ENCODE results near the gene MYOCD.

MYOCD gene

DNA sequence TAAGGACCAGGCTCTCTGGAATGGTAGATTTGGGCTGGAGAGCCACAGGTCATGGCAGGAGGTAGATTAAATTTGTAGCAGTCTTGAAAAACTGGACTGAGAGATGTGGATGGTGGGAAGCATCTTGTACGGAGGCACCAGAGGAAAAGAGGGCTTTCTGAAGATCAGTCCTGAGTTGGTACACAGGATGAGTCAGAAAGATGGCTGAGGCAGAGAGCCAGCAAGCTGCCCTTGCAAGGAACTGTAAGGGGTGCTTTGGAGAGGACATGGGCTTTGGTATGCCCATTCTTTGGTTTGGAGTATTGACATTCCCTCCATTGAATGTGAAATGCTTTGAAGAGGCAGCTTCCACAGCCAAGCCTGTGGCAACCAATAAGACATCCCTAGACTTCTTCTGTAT lies 55.9 kb downstream of the MYOCD start:
- no peak for DNase-seq

DNA sequence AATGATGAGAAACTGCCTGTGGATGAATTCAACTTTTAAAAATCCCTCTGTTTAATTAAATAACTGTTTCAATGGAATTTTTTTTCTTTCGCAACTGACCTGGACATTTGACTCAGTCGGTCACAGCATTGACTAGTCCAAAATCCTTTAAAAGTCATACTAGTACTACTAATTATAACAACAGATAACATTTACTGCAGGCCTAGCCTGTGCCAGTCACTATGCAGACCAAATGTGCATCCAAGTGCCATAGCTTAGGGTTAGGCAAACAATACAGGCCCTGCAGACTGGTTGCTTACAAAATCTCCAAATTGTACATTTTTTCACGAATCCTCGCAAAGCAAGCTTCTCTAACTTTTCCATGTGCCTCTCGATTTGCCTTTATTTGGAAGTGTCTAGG lies 56.6 kb downstream of the MYOCD start:
- no peak for DNase-seq

DNA sequence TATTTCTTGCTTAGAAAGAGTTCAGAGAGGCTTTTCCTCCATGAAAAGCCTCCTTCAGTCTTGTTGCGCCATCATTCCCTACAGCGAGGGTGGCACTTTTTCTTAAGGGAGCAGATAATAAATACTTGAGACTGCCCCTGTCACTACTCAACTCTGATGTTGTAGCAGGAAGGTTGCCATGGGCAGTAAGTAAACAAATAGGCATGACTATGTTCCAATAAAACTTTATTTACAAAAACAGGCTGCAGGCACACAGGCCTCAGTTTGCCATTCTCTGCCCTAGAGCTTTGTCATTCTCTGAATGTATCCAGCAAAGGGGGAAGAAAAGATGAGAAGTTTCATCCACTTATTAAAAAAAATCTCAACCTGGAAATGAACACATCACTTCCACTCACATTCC lies 60.4 kb downstream of the MYOCD start:
- DNase-seq, result no peak

DNA sequence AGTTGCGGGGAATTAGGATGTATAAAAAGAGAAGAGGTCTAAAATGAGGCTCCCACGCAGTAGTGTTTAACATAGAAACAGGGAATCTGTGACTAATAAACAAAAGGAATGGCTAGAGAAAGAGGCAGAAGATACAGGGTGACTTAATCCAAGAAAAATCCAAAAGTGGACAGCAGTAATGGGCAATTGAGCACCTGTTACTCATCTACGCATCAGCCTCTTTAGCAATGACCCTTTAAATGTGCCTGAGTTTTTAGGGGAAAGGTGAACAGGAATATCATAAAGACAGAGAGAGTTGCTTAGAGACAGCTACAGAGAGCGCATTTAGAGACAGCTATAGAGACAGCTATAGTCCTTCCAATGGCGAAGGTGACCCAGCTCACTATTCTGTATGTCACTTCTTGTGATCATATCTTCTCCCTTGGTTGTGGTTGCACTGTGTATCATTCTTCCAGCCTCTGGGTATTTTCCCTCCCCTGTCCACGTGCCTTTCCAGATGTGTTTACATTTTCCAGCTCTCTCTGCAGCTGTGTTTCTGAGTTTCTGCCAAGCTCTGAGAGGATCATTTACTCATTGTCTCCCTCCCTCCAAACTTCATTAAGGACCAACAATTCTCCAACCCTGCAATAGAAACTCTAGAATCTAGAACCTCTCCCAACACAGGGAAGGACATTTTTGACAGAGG lies 61.5 kb downstream of the MYOCD start:
- DNase-seq, result no peak

DNA sequence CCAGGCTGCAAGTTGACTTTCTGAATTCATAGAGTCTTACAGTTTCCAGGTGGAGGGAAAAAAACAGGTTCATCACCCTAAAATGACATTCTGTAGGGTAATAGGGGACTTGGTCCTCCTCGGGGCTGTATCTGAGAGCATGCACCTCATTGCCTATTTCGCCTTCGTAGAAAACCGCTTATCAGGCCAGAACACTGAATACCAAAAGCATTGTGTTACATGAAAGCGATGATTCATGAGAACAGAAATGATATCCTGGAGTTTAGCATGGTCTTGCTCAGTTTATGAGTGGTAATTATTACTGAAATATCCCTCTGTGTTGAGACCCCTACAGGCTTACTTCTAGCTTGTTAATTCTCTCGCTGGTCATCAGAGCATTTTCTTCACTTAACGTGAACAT lies 62.2 kb downstream of the MYOCD start:
- no peak for DNase-seq

DNA sequence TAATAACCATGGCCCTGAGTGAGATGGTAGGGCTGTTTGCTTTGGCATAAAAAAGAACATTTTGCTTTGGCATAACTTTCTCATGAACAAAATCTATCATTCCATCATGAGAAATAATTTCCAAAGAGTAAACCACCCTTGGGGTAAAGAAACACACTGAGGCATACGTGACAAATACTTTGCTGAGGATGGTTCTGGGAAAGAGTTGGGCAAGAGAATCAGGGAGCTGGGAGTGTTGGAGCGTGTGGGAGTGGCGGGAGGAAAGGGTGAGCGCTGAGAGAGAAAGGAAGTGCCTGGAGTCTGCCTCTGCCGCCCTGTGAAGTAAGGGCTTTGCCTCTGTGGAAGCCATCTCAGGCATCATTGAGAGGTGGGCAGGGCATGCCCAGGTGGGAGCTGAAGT lies 63.4 kb downstream of the MYOCD start:
- no peak for DNase-seq

DNA sequence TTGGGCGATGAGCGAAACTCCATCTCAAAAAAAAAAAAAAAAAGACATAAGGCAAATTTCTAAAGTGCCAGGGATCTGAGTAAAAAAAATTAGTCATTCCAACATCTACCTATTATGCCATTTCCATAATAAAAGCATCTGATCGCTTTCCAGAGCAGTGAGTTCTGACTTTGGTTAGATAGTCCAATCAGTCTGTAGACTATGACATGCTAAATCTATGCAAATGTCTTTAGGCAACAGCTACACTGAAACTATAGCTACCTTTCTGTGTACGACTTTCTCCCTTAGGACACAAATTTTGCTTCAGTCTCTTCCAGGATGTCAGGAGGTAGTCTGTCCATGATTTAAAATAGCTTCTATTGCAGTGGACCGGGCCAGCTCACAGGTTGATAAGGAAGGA lies 64.7 kb downstream of the MYOCD start:
- DNase-seq, result no peak

DNA sequence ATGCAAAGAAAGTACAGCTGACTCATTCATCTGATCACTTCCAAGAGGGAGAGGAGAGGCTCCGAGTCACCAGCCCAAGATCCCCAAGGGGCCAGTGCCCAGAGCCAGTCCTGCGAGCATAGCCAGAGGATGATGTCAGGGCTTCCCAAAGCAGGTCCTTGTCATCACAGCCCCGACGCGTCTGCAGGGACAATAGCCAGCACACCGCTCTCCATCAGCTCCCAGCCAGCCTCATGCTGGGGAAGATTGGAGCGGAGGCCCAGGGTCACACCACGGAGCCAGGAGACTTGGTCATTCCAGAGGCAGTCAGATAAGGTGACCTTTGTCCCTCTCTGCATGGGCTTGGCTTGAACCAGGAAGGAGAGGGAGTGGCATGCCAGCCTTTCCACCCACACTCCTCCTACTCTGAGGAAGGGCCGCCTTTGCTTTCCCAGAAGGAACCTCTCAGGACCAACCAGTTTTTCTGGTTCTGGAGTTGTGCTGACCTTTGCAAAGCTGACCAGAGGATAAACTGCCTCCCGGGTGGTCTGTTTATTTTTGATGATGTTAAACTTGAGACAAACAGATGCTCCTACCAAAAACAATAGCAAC lies 65.3 kb downstream of the MYOCD start:
- DNase-seq, result no peak

DNA sequence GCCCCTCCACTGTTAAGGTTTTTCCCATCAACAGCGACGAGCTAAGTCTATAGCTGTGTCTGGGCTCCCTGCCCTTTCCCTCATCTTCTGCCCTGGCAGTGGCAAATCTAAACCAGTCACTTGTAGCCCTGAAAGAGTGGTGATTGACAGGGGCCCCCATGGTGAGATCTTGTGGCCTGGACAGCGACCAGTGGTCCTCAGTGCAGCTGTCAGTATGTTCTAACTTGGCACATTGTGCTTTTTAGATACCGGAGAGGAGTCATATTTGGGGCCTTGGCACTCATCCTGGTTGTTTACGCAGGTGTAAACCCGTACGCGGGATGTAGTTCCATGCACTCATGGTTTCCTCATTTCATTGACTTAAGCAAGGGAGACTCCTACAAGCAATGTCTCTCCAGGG lies 66.1 kb downstream of the MYOCD start:
- DNase-seq, result no peak

DNA sequence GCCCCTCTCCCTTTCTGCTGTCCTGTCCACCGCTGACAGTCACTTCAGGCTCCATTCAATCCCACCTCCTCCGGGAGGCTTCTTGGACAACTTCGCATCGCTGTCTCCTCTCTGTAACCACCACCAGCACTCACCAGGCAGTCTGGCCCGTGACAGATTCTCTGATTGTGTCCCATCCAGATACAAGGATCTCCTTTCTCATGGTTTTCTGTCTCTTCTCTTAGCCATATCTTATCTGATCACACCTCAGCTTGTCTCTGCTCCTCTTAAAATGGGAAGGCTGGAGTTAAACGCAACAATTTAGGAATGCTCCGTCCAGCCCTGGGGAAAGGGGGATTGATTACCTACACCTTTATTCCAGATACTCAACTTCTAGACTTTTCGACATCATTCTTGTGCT lies 66.7 kb downstream of the MYOCD start:
- DNase-seq, result no peak

DNA sequence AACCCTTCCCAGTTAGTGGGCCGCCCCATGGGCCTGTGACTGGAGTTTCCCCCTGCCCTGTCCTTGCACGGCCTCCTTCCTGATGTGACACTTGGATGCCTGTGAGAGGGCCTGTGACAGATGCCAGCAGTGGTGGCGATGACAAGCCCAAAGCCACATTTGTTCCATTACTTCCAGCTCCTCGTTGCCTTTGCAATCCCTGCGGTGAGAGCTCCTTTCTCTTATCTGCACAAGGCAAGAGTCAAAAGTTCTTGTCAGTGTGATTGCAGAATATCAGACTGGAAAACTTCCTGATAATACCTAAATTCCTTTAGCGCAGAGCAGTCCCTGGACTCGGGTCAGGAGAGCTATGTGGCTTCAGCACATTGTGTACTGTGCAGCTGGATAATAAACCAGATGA lies 69.2 kb downstream of the MYOCD start:
- no peak for DNase-seq

DNA sequence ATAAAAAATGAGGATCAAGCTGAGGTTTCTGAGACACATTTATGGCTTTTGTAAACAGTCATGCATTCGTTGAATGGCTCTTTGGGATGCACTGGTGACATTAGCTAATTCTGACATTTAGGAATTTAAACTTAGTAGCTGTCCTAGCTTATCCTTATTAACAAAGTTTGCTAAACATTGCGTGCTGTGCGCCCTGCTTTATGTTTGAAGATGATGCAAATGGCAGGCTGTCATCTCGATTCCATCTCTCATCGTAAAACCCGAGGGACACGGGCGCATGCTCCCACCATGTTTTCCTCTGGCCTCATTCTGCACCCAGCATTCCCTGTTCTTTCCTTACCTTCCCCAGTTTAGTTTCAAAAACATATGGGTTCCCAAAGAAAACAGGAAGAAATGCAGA lies 69.8 kb downstream of the MYOCD start:
- DNase-seq, result no peak

DNA sequence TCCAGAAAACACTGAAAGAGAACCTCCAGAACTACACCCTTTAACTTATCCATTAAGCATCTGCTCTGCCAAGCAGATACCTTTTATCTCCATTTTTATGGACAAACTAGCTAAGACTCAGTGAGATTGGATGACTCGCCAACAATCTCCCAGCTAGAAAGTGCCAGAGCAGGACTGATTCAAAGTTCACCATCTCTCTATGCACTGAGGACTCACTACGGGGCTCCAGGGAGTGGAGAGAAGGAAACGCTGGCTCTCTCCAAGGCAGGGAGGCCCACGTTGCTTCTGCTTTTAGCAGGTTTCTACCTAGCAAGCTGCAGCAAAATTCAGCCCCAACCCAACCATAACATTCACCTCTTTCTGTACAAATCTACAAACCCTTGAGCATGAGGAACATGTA lies 70.8 kb downstream of the MYOCD start:
- DNase-seq, result no peak

DNA sequence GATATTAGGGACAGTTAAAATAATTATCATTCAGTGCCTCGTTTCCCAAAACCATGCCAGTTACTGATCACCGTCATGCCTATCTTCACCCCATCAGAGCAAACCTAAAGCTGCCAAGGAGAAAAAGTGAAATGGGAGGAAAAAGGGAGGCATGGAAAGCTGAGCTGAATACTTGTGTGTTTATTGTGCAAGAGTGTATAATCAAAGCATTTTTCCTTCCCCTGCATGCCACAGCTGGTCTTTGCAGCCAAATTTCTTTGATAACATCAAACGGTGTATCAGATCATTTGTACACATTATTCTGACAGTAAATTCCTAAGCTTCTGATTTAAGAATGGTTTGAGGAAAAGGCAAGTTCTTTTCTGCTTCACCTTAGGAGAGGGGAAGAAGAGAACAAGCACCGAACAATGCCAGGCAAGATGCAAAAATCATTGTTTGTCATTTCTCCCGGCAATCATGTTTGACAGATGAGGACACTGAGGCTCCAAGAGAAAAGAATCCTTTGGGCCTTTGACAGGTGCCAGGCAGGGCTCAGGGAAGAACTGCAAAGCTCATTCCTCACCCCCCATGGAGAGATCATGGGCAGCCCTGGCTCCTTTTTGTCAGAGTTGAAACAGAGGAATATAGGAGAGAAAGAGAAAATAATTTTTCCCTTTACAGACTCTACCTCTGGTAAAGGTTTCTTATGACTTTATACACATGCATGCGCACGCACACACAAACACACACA lies 72.2 kb downstream of the MYOCD start:
- DNase-seq, result no peak

DNA sequence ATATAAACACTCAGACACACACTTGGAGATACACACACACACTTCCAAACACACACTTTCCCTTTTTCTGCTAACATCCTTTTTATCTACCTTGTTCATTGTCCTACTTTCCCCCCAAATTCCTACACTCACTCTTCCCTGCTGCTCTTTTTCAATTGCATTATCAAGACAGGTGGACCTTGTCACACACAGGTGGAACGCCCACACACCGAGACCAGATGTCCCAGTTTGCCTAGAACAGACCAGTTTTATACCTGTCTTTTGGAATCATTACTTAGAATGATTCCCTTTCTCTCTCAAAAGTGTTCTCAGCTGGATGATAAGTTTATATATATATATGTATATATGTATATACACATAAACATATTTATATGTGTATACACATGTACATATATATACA lies 72.9 kb downstream of the MYOCD start:
- DNase-seq, result no peak

DNA sequence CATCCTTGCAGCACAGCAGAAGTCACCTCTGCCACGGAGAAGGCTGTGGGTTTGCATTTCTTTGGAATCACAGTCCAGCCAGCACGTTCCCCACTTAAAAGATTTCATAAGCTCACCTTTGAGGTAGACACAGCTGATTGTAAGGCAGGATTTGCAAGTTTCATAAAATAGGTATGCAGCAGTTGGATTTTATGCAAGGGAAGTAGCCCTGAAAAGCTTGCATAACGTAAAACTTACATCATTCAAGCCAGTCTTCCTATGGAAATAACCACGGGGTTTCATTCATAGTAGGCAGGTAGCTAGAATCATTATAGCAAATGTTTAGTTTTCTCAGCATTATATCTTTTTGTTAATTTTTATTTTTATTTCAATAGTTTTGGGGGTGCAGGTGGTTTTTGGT lies 73.8 kb downstream of the MYOCD start:
- DNase-seq, result no peak

DNA sequence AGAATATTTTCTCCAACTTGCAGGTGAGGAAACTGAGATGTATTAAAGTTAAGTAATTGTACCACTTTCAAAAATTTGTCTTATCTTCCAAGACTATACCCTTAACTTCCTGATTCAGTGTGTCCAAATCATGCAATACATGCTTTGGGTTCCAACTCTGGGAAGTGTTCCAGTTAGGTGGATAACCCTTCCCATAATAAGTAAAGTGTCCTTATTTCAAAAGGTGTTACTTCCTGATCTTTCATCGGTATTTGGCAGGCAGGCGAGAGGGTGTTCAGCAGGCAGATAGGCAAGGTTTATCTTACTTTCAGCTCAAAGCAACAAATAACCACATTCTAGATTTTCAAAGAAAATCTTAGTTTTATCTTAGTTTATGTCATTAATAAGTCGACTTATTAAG lies 77.4 kb downstream of the MYOCD start:
- DNase-seq, result no peak

DNA sequence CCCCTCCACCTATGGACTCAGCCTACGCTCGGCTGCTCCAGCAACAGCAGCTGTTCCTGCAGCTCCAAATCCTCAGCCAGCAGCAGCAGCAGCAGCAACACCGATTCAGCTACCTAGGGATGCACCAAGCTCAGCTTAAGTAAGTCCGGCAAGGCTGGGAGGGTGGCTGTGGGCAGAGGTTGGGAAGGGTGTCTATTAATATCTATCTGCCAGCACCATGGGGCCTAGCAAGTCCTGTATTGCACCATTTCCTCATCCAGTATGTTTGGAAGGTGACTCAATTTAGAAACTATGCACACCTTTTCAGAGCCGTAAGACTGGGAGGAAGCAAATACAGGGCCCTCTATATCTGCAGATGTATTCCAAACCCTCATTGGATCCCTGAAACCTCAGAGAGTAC lies 78.6 kb downstream of the MYOCD start:
- no peak for DNase-seq

DNA sequence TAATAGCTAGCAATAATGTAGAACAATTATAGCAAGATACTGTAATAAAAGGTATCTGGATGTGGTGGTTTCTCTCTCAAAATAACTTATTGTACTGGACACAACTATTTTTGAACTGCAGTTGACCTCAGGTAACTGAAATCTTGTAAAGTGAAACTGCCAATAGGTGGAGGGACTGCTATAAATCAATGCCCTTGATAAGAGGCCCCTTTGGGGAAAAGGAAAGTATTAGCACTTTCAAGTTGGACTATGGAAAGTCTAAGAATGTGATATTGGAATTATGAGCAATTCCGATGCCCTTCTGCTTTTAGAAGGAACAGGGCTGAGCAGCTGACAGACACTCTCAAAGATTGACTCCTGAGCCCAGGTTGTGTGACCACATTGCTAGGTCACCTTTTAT lies 79.1 kb downstream of the MYOCD start:
- DNase-seq, result no peak

DNA sequence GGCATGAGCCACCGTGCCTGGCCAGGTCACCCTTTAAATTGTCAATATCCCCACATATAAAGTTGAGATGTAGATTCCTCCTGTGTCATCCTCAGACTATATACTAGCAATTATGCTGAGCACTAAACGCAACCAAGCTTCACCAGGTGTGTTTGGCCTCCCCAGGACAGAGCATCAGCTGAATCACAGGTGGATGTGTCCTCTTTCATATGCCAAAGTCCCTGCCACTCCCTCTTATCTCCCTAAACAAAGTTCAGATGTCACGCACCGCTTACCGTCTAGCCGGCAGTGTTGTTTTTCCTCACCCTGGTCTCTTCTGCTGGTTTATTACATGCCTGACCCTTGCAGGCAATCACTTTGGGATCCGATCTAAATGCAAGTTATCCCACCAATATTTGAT lies 79.8 kb downstream of the MYOCD start:
- no peak for DNase-seq

DNA sequence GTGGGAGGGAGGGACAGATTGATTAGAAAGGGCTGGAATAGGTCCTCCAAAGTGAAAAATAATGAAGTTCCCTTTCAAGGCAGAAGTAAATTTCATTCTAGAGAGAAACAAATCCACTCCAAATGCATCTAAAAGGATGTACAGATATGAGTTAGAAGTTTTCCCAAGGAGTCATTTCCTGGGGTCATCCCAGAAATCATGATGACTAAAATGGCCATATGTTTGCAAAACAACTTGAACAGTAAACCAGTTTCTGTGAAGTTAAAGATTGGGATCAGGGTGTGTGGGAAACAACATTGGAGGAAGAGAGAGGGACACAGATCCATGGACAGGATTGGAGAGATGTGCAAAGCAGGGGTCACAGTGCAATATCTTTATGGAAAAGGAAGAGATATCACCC lies 91.1 kb downstream of the MYOCD start:
- DNase-seq, result no peak

DNA sequence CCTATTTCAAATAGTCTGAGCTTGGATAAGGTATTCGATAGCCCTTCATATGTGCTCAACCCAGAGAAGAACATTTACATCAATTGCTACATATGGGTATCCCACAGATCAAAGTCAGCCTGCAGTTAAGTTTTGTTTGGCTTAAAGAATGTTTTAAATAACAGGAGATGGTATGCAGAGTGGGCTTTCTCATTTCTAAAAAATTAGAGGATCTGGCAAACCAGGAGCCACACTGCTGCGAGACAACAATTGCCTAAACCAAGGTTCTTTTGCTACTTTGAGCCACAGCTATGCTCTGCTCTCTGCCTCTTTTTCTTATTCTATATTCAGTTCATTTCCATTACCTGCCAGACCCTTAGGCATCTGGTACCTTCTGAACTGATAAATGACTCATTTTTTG lies 93.4 kb downstream of the MYOCD start:
- DNase-seq, result no peak

DNA sequence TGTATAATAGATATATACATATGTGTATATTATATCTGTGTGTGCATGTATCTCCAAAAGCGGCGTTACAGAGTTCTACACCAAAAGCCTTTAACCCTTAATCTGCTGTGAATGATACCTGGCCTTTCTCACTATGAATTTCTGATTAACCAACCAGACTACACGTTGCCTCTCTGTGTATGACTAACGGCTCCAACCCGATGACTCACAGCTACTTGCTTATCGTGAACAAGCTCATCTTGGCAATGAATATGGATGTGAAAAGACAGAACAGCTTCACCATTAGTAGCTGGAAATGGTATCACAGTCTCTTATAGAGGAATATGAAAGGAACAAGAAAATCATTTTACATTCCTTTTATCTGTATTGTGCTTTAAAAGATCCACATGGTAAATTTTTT lies 99.9 kb downstream of the MYOCD start:
- DNase-seq, result no peak

DNA sequence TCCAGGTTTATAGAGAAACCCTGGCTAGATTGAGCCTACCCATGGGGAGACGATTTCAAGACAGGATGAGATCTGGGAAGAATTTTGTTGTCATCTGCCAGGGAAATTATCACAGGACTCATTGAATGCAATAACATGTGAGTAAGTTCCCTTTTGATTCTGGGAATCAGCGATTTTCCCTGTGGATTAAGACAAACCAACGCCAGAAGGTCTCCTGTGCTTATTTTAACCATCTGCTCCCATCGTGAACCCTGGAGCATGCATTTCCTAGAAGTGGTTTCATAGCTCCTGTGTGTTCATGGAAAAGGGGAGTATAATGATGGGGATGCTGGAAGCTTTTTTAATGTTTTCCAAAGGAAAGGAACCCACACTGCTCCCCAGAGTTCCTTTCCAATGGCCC lies 102.6 kb downstream of the MYOCD start:
- no peak for DNase-seq

DNA sequence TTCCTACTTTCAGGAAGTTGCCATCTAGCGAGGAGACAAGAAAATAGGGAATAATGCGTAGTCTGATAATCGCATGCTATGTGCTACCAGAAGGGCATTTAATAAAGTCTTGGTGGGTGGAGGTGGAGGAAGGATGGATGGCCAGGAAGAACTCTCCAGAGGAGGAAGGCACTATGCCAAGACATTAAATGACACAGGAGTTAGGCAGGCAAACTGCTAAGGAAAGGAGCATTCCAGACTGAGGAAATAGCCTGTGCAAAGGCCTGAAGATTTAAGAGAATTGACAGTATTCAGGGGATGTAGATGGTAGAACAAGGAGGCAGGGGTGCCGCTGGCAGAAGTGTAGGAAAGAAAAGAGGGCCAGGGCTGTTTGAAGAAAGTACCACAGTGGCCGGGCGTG lies 104.3 kb downstream of the MYOCD start:
- no peak for DNase-seq

Data from Kasumi-1 (cell line).